ENCODE results near the gene C1orf21.
"Not testable (repeated sequence)": the region's sequence is repeated elsewhere in the genome, so short reads cannot be mapped to it uniquely, and the experiment has no call there.

Gene C1orf21

DNA sequence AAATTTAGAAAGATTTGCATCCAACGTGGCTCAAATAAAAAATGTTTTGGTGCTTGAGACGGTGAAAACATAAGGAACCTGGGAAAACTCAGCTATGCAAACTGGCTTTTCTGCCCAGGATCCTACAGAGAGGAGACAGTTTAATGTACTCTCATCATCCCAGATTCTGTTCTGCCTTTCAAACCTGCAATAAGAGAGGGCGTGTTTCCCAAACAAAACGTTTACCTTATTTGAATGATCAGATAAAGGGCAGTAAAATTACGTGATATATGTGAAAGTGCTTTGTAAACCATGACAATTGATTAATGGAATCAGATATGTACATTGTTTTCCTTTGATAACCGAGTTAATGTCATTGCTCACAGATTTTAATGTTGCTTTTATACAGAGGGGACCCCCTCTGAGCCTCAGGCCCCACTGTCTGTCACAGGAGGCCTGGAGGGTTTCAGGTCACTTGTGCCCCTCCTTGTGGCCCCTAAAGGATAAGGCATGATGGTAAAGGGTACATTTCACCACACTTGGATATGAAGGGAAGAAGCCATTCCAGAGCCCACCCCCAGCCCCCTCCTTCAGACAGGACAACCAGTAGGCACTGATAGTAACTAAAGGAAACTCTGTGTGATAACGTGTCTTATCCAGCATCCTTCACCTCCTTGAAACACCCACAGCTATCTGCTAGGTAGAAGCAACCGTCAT is 210.3 kb downstream of the C1orf21 start:
- no peak for FAIRE-seq
- DNase-seq (ENCODE audit: low spot score), result no peak

DNA sequence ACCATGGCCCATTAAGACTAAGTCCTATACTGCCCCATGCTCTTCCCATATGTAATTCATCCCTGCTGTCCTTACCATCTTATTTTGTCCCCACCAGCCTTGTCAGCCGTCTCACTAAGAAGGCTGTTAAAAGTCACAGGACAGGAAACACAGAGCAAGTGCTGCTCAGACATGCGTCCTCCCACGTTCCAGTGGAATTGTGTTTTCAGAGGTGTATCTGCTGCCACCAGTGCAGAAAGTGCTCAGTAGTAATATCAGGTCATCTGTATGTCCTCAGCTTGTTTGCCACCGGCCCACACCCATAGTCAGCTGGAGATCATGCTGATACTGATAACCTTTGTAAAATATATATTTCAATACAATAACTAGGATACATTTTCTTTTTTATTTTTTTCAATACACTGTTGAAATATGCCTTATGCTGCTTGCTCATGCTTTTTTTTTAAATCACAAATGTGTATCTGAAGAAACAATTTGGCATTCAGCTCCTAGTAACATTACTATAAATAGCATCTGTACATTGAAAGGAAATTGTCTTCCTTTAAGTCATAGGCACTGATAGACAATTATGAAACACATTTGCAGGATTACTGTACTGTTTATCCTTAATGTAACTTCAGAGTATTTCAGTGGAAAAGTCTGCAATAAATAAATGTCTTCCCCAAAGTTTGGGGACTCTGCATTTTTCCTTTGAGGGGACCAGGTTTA is 211.0 kb downstream of the C1orf21 start:
- FAIRE-seq (no peak), DNase-seq (ENCODE audit: low spot score) (no peak)

DNA sequence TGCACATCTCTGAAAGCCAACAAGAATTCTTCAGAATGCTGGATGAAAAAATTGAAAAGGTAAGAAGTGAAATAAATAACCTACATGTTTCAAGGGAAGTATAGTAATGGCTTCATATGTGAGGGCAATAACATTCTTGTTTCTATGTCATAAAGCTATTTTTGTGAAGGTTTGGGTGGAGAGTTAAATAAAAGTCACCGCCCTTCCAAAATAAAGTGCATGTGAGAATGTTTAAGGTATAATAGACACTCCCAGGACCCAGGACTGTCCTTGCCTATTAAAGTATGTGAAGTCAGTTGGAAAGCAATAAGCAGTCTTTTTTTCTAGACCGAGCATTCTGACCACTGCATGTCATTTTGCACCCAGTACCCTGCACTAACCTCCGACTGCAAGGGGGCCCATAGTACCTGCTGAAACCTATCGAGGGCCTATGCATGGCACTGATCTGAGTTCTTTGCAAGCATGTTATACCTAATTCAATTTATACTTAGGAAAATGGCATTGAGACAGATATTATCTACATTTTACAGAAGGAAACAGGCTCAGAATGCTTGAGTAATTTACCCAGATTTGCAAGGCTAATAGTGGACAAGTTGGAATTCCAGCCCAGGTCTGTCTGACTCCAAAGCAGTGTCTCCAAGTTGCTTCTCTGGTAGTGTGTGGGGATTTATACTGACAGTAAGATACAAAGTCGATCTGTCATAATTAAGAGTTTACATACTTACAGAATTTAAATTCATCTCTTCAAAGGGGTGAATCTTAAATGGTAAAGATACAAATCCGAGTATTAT is 211.8 kb downstream of the C1orf21 start:
- FAIRE-seq, result no peak
- DNase-seq (ENCODE audit: low spot score), result no peak

DNA sequence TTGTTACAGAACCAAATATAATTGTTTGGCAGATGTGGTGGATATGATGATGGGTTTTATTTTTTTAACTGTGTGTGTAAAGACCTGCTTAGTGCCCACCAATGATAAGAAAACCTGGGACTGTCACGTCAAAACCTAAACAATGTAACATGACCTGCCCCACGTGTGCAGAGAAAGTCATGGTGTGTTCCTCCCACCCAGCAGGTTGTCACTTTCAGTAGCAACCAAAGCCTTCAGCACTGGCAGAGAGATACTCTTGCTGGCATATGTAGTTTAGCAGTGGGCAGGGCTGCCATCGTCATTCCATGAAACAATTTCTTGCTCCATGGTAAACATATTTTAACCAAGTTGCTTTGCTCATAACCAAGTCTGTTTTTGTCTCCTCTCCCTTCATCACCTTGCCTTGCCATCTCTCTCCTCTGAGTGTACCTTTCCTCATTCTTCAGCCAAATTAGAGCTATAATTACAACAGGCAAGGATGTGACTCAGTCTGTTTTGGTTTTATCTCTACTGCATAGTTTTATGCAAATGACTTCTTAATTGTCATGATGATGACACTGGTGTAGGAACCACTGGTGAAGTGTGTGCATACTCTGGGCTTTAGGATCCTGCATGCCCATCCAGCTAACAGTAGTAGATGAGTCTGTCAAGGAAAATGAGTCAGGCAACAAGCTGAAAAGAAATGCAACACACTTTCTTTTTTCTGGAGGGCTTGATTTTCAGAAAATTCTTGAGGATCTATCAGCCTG is 217.5 kb downstream of the C1orf21 start:
- FAIRE-seq (no peak), DNase-seq (ENCODE audit: low spot score) (no peak)

DNA sequence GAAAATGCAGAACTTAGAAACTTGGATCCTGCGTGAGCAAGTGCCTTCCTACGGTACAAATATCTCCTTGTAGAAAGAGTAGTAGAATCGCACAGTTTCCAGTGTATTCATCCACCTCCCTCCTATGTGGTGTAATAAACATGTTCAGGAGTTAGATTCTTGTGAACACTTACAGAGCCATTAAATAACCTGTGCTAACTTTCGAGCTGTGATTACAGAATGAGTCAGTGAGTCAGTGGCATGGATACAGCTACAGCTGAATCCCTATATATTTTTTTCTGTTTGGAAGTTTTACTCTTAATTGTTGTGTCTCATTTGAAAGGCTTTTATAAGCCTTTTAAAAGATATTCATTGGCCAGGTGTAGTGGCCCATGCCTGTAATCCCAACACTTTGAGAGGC is 219.1 kb downstream of the C1orf21 start:
- no peak for FAIRE-seq
- no peak for DNase-seq (ENCODE audit: low spot score)

DNA sequence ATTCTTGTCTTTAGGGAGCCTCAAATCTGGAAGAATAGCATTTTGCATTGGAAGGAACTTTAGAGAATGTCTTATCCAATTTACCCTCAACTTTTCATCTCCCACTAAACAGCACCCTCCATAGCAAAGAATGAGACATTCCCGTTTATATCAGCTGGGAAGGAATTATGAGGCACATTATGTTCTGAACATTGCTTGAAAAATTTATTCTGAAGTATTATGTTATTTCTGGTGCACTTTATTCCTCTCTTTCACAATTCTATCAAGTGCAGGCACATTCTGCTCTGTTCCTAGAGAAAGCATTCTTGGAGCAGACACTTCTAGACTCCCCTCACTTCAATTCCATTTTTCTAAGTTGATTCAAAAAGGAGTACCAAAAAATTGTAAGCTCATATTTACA is 220.0 kb downstream of the C1orf21 start:
- DNase-seq (ENCODE audit: low spot score) (no peak), FAIRE-seq (no peak)

DNA sequence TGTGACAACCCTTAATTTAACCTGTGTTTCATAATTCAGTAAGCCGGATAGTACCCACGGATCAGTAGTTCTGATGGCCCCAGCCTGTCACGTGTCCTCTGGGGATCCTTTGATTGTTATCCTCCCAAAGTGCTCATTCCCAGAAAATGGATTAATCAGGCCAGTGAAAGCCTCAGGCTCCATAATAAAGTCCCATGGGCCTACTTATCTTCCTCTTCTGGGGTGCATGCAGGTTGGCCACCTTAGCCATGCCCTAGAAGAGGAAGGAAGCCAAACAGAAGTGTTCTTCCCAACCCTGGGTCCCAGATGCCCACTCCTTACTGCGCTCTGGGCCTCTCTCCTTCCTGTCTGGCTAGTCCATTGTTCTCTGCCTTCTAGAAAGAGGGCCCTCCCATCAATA is 221.8 kb downstream of the C1orf21 start:
- FAIRE-seq, result no peak
- no peak for DNase-seq (ENCODE audit: low spot score)

DNA sequence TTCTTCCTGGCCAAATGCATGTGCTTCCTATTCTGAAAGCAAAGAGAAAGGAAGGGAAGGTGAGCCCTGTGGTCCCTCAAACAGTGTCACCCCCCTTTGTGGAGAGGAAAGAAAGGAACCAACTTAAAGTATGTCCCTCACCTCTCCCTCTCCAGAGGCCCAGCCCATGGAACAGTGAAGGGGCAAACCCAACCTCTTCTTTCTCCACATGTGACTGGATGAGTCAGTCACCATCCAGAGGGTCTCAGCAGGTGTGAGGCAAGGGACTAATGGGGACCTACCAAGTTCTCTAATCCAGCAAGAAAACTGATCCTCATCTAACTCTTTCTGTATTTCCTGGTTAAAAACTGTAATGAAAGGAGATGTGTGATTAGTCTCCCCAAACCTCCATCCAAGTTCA is 222.2 kb downstream of the C1orf21 start:
- no peak for FAIRE-seq

DNA sequence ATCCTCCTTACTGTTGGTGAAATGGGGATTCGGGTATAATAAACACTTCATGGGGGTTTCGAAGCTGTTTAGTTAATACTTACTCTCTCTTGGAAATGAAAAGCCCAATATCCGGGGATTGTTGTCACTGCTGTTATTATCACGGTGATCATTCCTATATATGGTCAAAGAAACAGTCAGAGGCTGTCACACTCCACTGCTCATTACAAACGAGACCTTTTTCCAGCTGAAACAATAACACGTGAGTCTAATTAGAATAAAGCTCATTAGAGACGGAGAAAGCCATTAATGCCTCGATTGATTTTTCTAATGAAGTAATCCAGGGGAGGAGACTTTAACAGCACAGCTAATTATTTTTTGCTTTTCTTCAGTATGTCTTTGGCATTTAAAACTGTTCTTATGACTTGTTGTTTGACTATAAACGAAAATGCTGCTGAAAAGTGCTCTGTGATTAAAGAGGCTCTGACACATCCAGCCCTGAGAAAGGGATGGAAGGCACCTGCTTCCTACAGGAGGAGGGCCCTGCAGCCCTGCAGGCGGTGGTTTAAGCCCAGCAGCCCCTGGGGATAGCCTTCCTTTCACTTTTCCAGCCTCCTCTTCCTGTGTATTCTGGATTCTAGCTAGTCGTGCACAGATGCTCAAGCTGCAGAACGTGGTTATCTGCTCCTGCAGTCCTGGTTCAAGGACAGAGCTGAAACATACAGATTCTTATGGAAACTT is 224.2 kb downstream of the C1orf21 start:
- DNase-seq (ENCODE audit: low spot score) (no peak), FAIRE-seq (no peak)

More for the DNA sequence above, 222.2 kb downstream of the C1orf21 start:
- DNase-seq (ENCODE audit: low spot score), result no peak

DNA sequence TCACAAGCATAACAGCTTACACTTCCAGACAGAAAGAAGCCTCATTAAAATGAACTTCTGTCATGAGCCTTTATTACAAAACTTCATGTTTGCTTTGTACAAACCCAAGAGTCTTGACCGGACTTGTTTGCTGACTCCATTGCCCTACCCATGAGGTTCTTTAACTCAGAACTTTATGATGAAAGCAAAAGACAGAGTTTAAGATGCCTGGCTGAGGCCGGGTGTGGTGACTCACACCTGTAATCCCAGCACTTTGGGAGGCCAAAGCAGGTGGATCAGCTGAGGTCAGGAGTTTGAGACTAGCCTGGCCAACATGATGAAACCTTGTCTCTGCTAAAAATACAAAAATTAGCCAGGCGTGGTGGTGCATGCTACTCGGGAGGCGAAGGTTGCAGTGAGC is 225.4 kb downstream of the C1orf21 start:
- not testable (repeated sequence) for DNase-seq (ENCODE audit: low spot score); FAIRE-seq

DNA sequence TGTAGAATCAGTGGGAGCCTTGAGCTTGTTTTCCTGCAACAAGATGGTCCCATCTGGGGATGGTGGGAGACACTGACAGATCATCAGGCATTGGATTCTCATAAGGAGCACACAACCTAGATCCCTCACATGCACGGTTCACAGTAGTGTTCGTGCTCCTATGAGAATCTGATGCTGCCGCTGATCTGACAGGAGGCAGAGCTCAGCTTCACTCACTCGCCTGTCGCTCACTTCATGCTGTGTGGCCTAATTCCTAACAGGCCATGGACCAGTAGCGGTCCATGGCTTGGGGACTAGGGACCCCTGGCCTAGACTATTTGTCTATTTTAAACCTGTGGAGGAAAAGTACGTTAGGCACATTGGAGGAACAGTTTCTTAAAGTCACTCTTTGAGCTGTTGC is 227.8 kb downstream of the C1orf21 start:
- DNase-seq (ENCODE audit: low spot score), result no peak

DNA sequence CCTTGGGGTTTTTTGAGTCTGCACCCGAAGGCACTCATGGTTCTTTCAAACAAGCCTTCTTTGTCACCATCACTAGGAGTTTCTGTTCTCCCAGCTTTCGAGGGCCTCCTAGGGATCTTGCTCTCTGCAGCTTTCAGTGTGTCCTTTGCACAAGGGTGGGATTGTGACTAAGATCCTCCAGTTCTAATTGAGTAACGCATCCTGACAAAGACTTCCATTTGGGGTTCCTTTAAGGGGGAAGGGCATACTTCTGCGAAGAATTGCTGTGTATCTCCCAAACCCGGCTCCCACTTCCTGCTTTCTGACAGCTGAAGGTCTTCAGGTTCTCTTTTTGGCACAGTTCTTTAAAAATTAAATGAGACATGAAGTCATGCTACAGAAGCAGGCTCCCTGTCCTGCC is 228.5 kb downstream of the C1orf21 start:
- no peak for DNase-seq (ENCODE audit: low spot score)

More for the DNA sequence above, 227.8 kb downstream of the C1orf21 start:
- no peak for FAIRE-seq

DNA sequence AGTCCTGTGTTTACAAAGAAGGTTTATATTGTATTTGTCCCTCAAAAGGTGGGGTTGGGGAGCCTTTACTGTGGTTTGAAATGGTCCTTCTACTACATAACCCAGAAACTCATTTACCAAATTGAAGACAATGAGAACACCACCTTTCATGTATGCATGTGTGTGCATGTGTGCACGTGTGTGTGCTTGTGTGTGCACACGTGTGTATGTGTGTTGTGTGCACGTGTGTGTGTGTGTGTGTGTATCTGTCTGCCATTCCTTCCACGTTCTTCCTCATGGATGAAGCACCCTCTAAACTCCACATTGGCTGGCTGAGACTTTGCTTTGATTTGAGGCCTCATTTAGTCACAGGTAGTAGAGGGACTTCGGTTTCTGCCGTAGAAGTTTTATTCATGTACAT is 229.7 kb downstream of the C1orf21 start:
- FAIRE-seq (peak; percentile 37), DNase-seq (ENCODE audit: low spot score) (no peak)

More for the DNA sequence above, 228.5 kb downstream of the C1orf21 start:
- FAIRE-seq, result no peak

DNA sequence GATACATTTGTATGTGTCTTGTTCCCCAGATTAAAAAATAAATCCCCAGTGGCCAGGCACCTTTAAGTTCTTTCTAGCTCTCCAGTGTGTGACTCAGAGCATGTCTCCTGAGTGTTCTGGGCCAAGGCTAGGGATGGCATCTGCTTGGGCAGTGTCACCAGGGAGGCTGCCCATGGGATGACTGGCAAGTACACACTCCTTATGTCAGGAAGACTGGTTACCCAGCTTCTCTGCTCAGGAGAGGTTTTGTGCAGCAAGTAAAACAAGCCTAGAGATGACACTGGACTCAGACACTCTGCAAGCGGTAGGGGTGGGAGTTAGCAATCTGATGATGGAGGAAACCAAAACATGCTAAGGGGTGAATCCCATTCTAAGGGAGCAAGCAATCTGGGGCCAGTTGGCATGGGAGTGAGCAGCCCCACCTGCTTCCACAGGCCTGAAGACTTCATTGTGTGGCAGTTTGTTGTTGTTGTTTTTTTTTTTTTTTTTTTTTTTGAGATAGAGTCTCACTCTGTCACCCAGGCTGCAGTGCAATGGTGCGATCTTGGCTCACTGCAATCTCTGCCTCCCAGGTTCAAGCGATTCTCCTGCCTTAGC is 230.7 kb downstream of the C1orf21 start:
- DNase-seq (ENCODE audit: low spot score), result no peak
- FAIRE-seq, result no peak

DNA sequence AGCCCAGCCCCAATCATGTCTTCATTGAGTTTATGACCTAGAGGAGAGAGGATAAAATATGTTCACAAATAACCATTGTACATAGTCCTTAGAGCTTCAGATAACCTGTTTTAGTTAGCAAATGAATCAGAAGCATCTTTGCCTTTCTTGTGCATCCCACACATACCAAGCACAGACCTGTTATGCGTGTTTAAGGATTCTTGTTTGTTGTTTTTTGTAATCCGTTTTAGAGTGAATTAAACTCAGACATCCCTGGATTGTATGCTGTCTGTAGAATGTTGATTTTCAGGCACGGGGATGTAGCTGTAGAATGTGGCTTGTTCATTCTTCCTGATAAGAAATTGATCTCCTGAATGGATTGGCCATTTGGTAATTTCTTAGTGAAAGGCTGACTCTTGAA is 232.0 kb downstream of the C1orf21 start:
- FAIRE-seq (no peak), DNase-seq (ENCODE audit: low spot score) (no peak)

DNA sequence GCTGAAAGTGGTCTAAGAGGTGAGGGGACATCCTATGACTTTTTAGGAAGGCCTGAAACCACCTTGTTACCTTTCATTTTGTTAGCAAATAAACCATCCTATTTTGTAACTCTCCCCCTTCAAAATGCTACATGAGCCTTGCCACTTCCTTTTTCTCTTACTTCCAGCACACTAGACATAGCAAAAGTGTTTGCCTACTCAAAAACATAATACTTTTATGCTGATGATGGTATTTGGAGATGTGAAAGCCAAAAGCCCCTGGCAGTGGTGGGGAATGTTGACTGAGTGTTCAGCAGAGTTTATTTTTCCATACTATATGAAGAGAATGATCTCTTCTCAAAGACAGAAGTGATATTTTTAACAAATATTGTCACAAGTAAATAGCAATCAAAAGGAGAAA is 233.6 kb downstream of the C1orf21 start:
- FAIRE-seq (no peak), DNase-seq (ENCODE audit: low spot score) (no peak)

DNA sequence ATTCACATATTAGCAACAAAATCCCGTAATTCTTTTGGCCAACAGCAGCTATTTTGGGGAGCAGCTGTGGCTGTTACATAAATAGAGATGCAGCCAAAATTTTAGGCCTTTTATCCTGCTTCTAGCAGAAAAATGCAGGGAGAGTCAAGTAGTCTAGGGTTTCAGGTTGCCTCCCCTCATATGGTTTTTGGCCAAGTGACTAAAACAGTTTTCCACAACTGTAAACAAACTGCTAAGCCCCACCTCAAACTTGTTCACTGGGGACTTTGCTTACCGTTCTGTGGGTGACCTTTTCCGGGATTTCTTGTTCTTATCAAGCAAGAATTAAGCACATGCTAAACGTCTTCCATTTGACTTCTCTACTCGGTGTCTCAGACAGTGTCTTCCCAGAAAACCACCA is 234.4 kb downstream of the C1orf21 start:
- FAIRE-seq, result no peak
- no peak for DNase-seq (ENCODE audit: low spot score)

DNA sequence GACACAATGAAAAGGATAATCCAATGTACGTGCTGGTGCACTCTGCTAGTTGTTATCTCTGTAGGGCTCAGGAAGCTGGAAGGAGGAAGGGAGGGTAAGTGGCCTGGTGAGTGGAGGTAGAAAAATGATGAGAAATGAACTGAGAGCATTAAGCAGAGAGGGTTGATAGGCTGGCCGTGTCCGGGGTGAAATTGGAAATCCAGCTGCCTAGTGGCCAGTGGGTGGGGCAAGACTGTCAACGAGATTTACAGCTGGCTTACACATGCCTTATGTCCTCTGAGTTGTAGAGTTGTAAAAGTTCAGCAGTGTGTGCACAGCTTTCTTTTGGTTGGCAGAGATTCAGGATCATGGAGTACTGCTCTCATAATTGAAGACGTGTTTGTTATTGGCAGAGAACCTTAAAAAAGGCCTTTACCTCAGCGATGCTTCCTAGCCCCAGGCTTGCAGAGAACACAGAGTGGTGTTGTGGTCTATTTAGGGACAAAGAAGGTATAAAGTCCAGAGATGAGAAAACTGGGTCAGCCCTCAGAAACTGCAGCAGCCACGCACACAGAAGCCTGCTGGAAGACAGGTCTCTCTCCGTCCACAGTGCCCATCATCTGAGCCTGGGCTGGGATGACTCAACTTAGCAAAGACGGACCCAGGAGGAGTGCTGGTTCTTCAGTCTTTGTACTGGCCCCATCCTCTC is 235.5 kb downstream of the C1orf21 start:
- DNase-seq (ENCODE audit: low spot score), result no peak

DNA sequence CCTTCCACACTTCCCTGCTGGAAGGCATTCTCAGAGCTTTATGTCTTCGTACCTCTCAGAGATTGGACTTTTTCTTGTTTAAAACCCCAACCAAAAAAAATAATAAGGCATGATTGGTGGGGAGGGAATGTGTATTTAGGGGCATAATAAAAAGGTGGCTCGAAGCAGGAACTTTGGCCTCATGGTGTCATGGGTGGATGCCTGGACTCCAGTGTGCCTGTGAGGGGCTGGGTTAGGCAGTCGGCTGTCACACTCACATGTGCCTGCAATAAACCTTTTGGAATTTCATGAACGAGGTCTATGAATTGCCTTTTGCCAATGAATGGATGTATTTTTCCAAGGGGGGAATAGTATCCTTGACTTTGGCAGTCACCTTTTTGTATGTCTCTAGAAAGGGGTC is 236.6 kb downstream of the C1orf21 start:
- FAIRE-seq (no peak), DNase-seq (ENCODE audit: low spot score) (no peak)

More for the DNA sequence above, 235.5 kb downstream of the C1orf21 start:
- FAIRE-seq, result no peak

DNA sequence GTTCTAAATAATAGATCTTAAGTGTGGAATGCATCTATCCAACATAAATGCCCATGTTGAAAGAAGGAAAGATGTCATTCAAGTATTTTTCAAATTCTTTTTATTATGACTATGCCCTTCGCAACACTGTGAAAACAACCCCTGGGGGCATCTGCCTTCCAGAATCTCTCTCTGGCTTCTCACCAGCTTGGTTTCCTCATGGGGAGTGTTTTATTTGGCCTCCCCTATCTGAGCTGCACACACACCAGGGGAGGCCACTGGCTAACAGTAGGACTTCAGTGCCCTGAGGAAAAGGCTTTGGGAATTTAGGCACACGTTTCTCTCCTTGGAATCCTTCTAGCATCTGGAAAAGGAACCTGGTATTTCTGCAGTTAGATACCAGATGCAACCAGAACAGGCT is 237.2 kb downstream of the C1orf21 start:
- FAIRE-seq, result no peak
- DNase-seq (ENCODE audit: low spot score), result no peak

Measured in urothelium cell line (cell line).